IMR-90 (cell line): ENCODE data around the gene SEC61A1. TPM values are rescaled to one million over a fixed set of nuclear protein-coding genes. Genes with fewer than 3 reads are reported as not detected.

Experiments
- ATAC-seq: fragments of 200-7000 bp; cut with Tn5 transposase; 2 replicates; pipeline ENCODE4 v1.9.1; 2020; ENCODE audit warnings: low read depth, mild to moderate bottlenecking, moderate library complexity
- BruUV-seq: library from RNA; stranded (reverse); fragments of 400-500 nt; replicated peaks from 2 replicates; lab custom pipeline; 2021; lab: Mats Ljungman, UMichigan
- CTCF ChIA-PET: fragments of 300-600 bp; formaldehyde crosslinking; extraction: SDS; loops from one replicate; lab custom pipeline; 2021; ENCODE audit warnings: antibody characterized with exemption; lab: Yijun Ruan, JAX
- POLR2A ChIA-PET: fragments of 300-600 bp; sonication (Branson Sonifier 250); formaldehyde crosslinking; loops from one replicate; lab custom pipeline; 2022; ENCODE audit warnings: antibody characterized with exemption; ENCODE audit not compliant: unreplicated experiment; lab: Charles Lee
- DNase-seq: peaks from one replicate; pipeline ENCODE4 v3.0.0; 2013
- H2AFZ ChIP-seq: replicated peaks from 2 replicates; pipeline ENCODE3; 2013; ENCODE audit warnings: low read length, mild to moderate bottlenecking; ENCODE audit not compliant: poor library complexity
- H2AK5ac ChIP-seq: 2 replicates; pipeline ENCODE4 v1.6.1; 2013; ENCODE audit warnings: low read depth, low read length, inconsistent platforms
- H2AK9ac ChIP-seq: replicated peaks from 2 replicates; pipeline ENCODE3; 2013; ENCODE audit warnings: mild to moderate bottlenecking, low read depth, low read length, moderate library complexity; ENCODE audit not compliant: poor library complexity
- H2BK120ac ChIP-seq: 2 replicates; pipeline ENCODE4 v1.6.1; 2013; ENCODE audit warnings: low read depth, low read length, inconsistent platforms
- H2BK15ac ChIP-seq: 3 replicates; pipeline ENCODE4 v1.6.1; 2013; ENCODE audit warnings: low read depth, low read length, inconsistent platforms
- H2BK20ac ChIP-seq: 2 replicates; pipeline ENCODE4 v1.6.1; 2013; ENCODE audit warnings: low read depth, mild to moderate bottlenecking, inconsistent platforms, low read length, moderate library complexity
- H2BK5ac ChIP-seq: 2 replicates; pipeline ENCODE4 v1.6.1; 2013; ENCODE audit warnings: mild to moderate bottlenecking, low read depth, low read length, inconsistent platforms; ENCODE audit not compliant: poor library complexity, severe bottlenecking
- H3K14ac ChIP-seq: replicated peaks from 2 replicates; pipeline ENCODE4 v1.6.1; 2013; ENCODE audit warnings: low read depth, low read length, inconsistent platforms
- H3K18ac ChIP-seq: 2 replicates; pipeline ENCODE4 v1.6.1; 2013; ENCODE audit warnings: low read depth, low read length, control low read depth
- H3K23ac ChIP-seq: 2 replicates; pipeline ENCODE4 v1.6.1; 2013; ENCODE audit warnings: low read depth, low read length, inconsistent platforms
- H3K27ac ChIP-seq: 2 replicates; pipeline ENCODE4 v1.5.1; 2013; ENCODE audit warnings: mild to moderate bottlenecking, control low read depth, low read length; ENCODE audit not compliant: insufficient read depth
- H3K27me3 ChIP-seq: 2 replicates; pipeline ENCODE4 v1.6.1; 2013; ENCODE audit warnings: low read length; ENCODE audit not compliant: control insufficient read depth, insufficient read depth
- H3K36me3 ChIP-seq: 2 replicates; pipeline ENCODE4 v1.6.1; 2013; ENCODE audit warnings: low read length, mixed read lengths; ENCODE audit not compliant: control insufficient read depth, insufficient read depth
- H3K4ac ChIP-seq: 2 replicates; pipeline ENCODE4 v1.6.1; 2013; ENCODE audit warnings: low read depth, low read length, inconsistent platforms
- H3K4me1 ChIP-seq: 2 replicates; pipeline ENCODE4 v1.6.1; 2013; ENCODE audit warnings: low read length, mixed read lengths; ENCODE audit not compliant: control insufficient read depth, insufficient read depth
- H3K4me2 ChIP-seq: 2 replicates; pipeline ENCODE4 v1.6.1; 2013; ENCODE audit warnings: low read depth, mild to moderate bottlenecking, control low read depth, low read length, moderate library complexity
- H3K4me3 ChIP-seq: 2 replicates; pipeline ENCODE4 v1.5.1; 2013; ENCODE audit warnings: low read depth, mild to moderate bottlenecking, control low read depth, low read length, moderate library complexity; ENCODE audit not compliant: insufficient read depth
- H3K56ac ChIP-seq: 2 replicates; pipeline ENCODE4 v1.6.1; 2013; ENCODE audit warnings: low read length, inconsistent platforms; ENCODE audit not compliant: insufficient read depth; ENCODE audit errors: extremely low read depth
- H3K79me1 ChIP-seq, 2 experiments: 2 replicates each; pipeline ENCODE4 v1.6.1; 2013; ENCODE audit warnings: low read length in 2 of 2, inconsistent platforms in 1 of 2, low read depth in 1 of 2
- H3K9ac ChIP-seq: 2 replicates; pipeline ENCODE4 v1.6.1; 2013; ENCODE audit warnings: low read depth, low read length, control low read depth
- H3K9me1 ChIP-seq: 2 replicates; pipeline ENCODE4 v1.6.1; 2013; ENCODE audit warnings: low read length, inconsistent platforms; ENCODE audit not compliant: insufficient read depth
- H3K9me3 ChIP-seq: 2 replicates; pipeline ENCODE4 v1.6.1; 2013; ENCODE audit warnings: low read length; ENCODE audit not compliant: control insufficient read depth, insufficient read depth
- H4K20me1 ChIP-seq: 2 replicates; pipeline ENCODE4 v1.6.1; 2013; ENCODE audit warnings: low read length, inconsistent platforms; ENCODE audit not compliant: insufficient read depth
- H4K5ac ChIP-seq: 2 replicates; pipeline ENCODE4 v1.6.1; 2013; ENCODE audit warnings: mild to moderate bottlenecking, low read depth, low read length, control low read depth
- H4K8ac ChIP-seq, 2 experiments: 2 replicates each; pipeline ENCODE4 v1.6.1; 2013; ENCODE audit warnings: low read depth in 2 of 2, low read length in 2 of 2, control low read depth in 1 of 2, inconsistent platforms in 1 of 2
- H4K91ac ChIP-seq: 2 replicates; pipeline ENCODE4 v1.6.1; 2013; ENCODE audit warnings: low read depth, low read length, inconsistent platforms; ENCODE audit not compliant: insufficient read depth
- BHLHE40 ChIP-seq: fragments of 150-350 bp; IDR thresholded peaks from 2 replicates; pipeline ENCODE4 v1.6.1; 2016; ENCODE audit warnings: mild to moderate bottlenecking, low read depth, low read length
- CEBPB ChIP-seq: IDR thresholded peaks from 2 replicates; pipeline ENCODE4 v1.6.1; 2012; ENCODE audit warnings: low read depth, low read length, improper control_type of control experiment
- CHD1 ChIP-seq: IDR thresholded peaks from 2 replicates; pipeline ENCODE4 v1.6.1; 2012; ENCODE audit warnings: low read depth, low read length, improper control_type of control experiment
- CTCF ChIP-seq: conservative IDR thresholded peaks from 2 replicates; pipeline ENCODE4 v1.5.1; 2012; ENCODE audit warnings: mild to moderate bottlenecking, low read depth, low read length, improper control_type of control experiment
- ELK1 ChIP-seq: fragments of 150-350 bp; IDR thresholded peaks from 2 replicates; pipeline ENCODE4 v1.6.1; 2016; ENCODE audit warnings: low read depth, mild to moderate bottlenecking, low read length, moderate library complexity, borderline replicate concordance
- FOS ChIP-seq: fragments of 150-350 bp; IDR thresholded peaks from 2 replicates; pipeline ENCODE4 v1.6.1; 2016; ENCODE audit warnings: low read depth, low read length
- MAFK ChIP-seq: IDR thresholded peaks from 2 replicates; pipeline ENCODE4 v1.6.1; 2012; ENCODE audit warnings: low read depth, low read length, improper control_type of control experiment
- MAZ ChIP-seq: IDR thresholded peaks from 2 replicates; pipeline ENCODE4 v1.6.1; 2012; ENCODE audit warnings: low read depth, mild to moderate bottlenecking, low read length, improper control_type of control experiment, moderate library complexity, borderline replicate concordance
- MXI1 ChIP-seq: IDR thresholded peaks from 2 replicates; pipeline ENCODE4 v1.6.1; 2012; ENCODE audit warnings: low read depth, mild to moderate bottlenecking, low read length, moderate library complexity, borderline replicate concordance
- NFE2L2 ChIP-seq: fragments of 150-350 bp; IDR thresholded peaks from 2 replicates; pipeline ENCODE4 v1.6.1; 2016; ENCODE audit warnings: low read depth, mild to moderate bottlenecking, low read length
- POLR2A ChIP-seq: IDR thresholded peaks from 2 replicates; pipeline ENCODE4 v1.6.1; 2012; ENCODE audit warnings: mild to moderate bottlenecking, low read depth, low read length
- RAD21 ChIP-seq: IDR thresholded peaks from 2 replicates; pipeline ENCODE4 v1.6.1; 2012; ENCODE audit warnings: low read length, improper control_type of control experiment
- RFX5 ChIP-seq: IDR thresholded peaks from 2 replicates; pipeline ENCODE4 v1.8.0; 2012; ENCODE audit warnings: low read depth, mild to moderate bottlenecking, low read length, moderate library complexity
- SMC3 ChIP-seq: fragments of 150-350 bp; IDR thresholded peaks from 2 replicates; pipeline ENCODE4 v1.6.1; 2016; ENCODE audit warnings: low read depth, mild to moderate bottlenecking, antibody characterized with exemption, low read length, moderate library complexity
- WGBS, 2 experiments: methylation state at CpG; one replicate each; pipeline versions ENCODE4 v1.1.5 to v1.1.7; 2013; ENCODE audit warnings: missing lambda C conversion rate in 2 of 2; ENCODE audit not compliant: insufficient read length in 1 of 2; ENCODE audit errors: extremely low coverage in 2 of 2; 5-methylcytosine and 5-hydroxymethylcytosine counted together
- dilution Hi-C: fragments of 300-500 bp; cut with HindIII; formaldehyde crosslinking; loops from one replicate; pipeline ENCODE4 v1.14.3; 2018; ENCODE audit warnings: low sequenced_read_pairs; ENCODE audit not compliant: unreplicated experiment
- in situ Hi-C: fragments of 300-500 bp; cut with MboI; formaldehyde crosslinking; loops from 3 replicates; pipeline ENCODE4 v1.14.3; 2019; ENCODE audit warnings: low sequenced_read_pairs, inconsistent platforms, mixed read lengths
- intact Hi-C: fragments of 100-400 bp; cut with micrococcal nuclease; formaldehyde crosslinking; loops from 2 replicates; pipeline ENCODE4 v1.10.0; 2022
- polyA plus RNA-seq, 3 experiments: library from polyadenylated mRNA; depleted of rRNA; stranded (reverse); fragments of >200 nt; gene quantifications; 2 replicates each; pipeline ENCODE4 v1.2.3, GENCODE V29; 2012; ENCODE audit warnings: low replicate concordance in 1 of 3
- total RNA-seq: library from RNA; depleted of rRNA; stranded (reverse); fragments of >200 nt; gene quantifications from 2 replicates; pipeline ENCODE4 v1.2.3, GENCODE V29; 2012
- TF ChIP-seq, protein P1 (sequence below): fragments of 150-350 bp; IDR thresholded peaks from 2 replicates; pipeline ENCODE4 v1.6.1; 2017; ENCODE audit warnings: mild to moderate bottlenecking, antibody characterized with exemption, low read length, low read depth

SEC61A1 gene
- total and polyA plus RNA-seq, 2 of the 4 experiments (the other 2 are of a cell fraction) = 377 to 478 TPM

- peaks cover 73% of the 10 kb centered on the region for H4K20me1 ChIP-seq
- ChIA-PET POLR2A (no interaction called here), CTCF (no interaction called here)
- in situ Hi-C loops (loop anchor here (10.0 kb wide), 1 partner anchor 52 kb away; the partner anchor contains the start of gene RUVBL1), dilution Hi-C loops (no loop called here), intact Hi-C loops (loop anchor here (10.0 kb wide), 1 partner anchor 62 kb away; no protein-coding TSS in a partner anchor)
- H3K14ac ChIP-seq = no peak overlapping the region
- H2AK5ac ChIP-seq = no peak overlapping the region
- no TSS peak for BruUV-seq
- H4K5ac ChIP-seq = no peak overlapping the region
- H2AK9ac ChIP-seq = no peak overlapping the region
- WGBS, 2 experiments = 96% methylated on average over 5 of the region's 13 CpGs; no CpG with 5 or more reads in 1 of the 2 experiments
- DNase-seq (no peak), ATAC-seq (no peak)
- H3K9me1 ChIP-seq = no peaks in the 10 kb centered on the region; the same call in 1 of the 2 replicates
- peaks cover 13% of the 10 kb centered on the region for H3K4me1 ChIP-seq
- no peak overlapping the region for H3K4me3 ChIP-seq
- no peak overlapping the region for H2BK120ac ChIP-seq
- no peak overlapping the region for H3K18ac ChIP-seq
- H3K36me3 ChIP-seq = peaks cover 54% of the 10 kb centered on the region
- H3K9ac ChIP-seq = no peak overlapping the region
- H3K4me2 ChIP-seq = no peak overlapping the region
- H3K23ac ChIP-seq = no peak overlapping the region
- no peak overlapping the region for H3K56ac ChIP-seq
- H2BK5ac ChIP-seq = no peak overlapping the region
- no peak overlapping the region for H3K4ac ChIP-seq
- no peak overlapping the region for H4K91ac ChIP-seq
- no peak overlapping the region for H2BK15ac ChIP-seq
- no peak overlapping the region for H2BK20ac ChIP-seq
- H2AFZ ChIP-seq = no peak overlapping the region
- H3K27ac ChIP-seq = no peak overlapping the region
- H3K27me3 ChIP-seq = no peaks in the 10 kb centered on the region
- no peak overlapping the region for H4K8ac ChIP-seq
- H3K9me3 ChIP-seq = no peaks in the 10 kb centered on the region
- peaks cover 28 to 67% of the 10 kb centered on the region in 2 experiments for H3K79me1 ChIP-seq
- TF ChIP-seq NFE2L2 (no peak), CTCF (no peak), RFX5 (no peak), POLR2A (no peak), BHLHE40 (no peak), MAZ (no peak), MAFK (no peak), ELK1 (no peak), CEBPB (no peak), SMC3 (no peak), FOS (no peak), CHD1 (no peak), MXI1 (no peak), RAD21 (no peak)
- TF ChIP-seq, protein P1, sequence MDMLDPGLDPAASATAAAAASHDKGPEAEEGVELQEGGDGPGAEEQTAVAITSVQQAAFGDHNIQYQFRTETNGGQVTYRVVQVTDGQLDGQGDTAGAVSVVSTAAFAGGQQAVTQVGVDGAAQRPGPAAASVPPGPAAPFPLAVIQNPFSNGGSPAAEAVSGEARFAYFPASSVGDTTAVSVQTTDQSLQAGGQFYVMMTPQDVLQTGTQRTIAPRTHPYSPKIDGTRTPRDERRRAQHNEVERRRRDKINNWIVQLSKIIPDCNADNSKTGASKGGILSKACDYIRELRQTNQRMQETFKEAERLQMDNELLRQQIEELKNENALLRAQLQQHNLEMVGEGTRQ = no peak
These were observed 20.4 kb downstream of the SEC61A1 start for GRCh38 chr3:128072454-128073184.
